HG02759 (cell line): ENCODE data around the gene PLA1A.

Experiments used
- ATAC-seq: cut with Tn5 transposase; IDR thresholded peaks from one replicate; pipeline ENCODE4 v1.9.1; 2021; ENCODE audit warnings: mild to moderate bottlenecking, moderate library complexity; ENCODE audit not compliant: unreplicated experiment

The PLA1A gene

GRCh38 chr3:119604878-119605277 is 7.2 kb downstream of the PLA1A start:
- ATAC-seq: no peak

DNA sequence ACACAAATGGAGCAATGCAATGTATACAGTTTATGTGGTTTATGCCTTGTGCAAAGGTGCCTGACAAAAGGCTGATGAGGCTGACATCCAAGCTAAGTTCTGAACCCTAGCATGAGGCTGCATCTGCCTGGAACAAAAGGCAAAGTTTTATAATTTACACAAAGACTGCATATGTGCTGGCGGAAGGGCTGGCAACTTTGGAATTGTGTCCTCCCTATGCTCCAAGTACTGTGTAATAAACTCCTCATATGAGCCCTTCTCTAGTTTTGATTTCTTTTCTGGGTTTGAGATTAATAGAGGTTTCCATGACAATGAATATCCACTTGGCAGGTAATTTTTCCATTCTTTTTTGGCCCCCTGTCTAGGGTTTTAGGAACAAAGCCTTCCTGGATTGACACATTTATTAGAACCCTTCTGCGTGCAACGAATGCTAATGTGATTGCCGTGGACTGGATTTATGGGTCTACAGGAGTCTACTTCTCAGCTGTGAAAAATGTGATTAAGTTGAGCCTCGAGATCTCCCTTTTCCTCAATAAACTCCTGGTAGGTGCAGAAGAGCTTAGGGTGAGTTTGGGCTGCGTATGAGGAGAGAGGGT is 10.8 kb downstream of the PLA1A start:
- ATAC-seq: no peak

DNA sequence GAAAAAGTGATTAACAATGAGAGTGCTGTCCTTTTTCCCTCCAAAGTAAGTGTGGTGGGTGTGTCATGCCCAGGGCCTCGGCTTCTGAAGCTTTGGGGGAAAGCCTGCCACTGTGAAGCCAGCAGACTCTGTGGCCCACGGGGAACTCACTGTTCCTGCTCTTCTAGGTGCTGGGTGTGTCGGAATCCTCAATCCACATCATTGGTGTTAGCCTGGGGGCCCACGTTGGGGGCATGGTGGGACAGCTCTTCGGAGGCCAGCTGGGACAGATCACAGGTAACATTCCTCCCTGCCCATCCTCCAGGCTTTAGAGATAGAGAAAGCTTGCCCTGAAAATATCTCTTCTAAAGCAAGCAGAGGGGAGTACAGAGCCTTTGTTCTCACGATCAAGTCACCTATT is 11.6 kb downstream of the PLA1A start:
- no peak for ATAC-seq

GRCh38 chr3:119611664-119612063 is 14.0 kb downstream of the PLA1A start:
- ATAC-seq: no peak

- no peak for ATAC-seq
Measured at GRCh38 chr3:119613201-119613600, 15.5 kb downstream of the PLA1A start.

GRCh38 chr3:119613872-119614271 is 16.2 kb downstream of the PLA1A start:
- no peak for ATAC-seq

DNA sequence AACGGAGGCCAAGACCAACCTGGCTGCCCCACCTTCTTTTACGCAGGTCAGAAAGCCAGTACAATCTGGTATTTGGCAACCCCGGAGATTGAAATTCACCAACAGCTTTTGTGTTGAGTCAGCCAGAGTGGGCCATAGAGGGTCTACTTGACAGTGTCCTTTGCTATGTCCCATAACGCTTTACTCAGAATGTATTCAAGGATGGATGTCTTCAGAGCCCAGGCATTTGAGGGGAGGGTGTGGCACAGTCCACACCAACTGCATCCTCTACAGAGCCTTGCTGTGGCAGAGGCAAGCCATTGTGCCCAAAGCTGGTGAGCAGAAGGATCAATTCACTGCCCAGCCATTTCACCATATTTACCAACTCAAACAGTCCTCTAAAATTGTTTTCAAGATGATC is 18.4 kb downstream of the PLA1A start:
- no peak for ATAC-seq

- no peak for ATAC-seq
Measured at GRCh38 chr3:119619094-119619493, 21.4 kb downstream of the PLA1A start.

GRCh38 chr3:119620899-119621298 is 23.2 kb downstream of the PLA1A start:
- ATAC-seq: no peak

GRCh38 chr3:119624002-119624720 is 26.5 kb downstream of the PLA1A start:
- no peak for ATAC-seq

- ATAC-seq: no peak
Measured at GRCh38 chr3:119625451-119626153, 27.9 kb downstream of the PLA1A start.

GRCh38 chr3:119626196-119626595 is 28.5 kb downstream of the PLA1A start:
- no peak for ATAC-seq

- ATAC-seq: peak; percentile 31
Measured at GRCh38 chr3:119627461-119627860, 29.8 kb downstream of the PLA1A start.

GRCh38 chr3:119628390-119628789 is 30.7 kb downstream of the PLA1A start:
- ATAC-seq: peak; percentile 79

GRCh38 chr3:119628816-119629445 is 31.2 kb downstream of the PLA1A start:
- ATAC-seq: peak; percentile 40

DNA sequence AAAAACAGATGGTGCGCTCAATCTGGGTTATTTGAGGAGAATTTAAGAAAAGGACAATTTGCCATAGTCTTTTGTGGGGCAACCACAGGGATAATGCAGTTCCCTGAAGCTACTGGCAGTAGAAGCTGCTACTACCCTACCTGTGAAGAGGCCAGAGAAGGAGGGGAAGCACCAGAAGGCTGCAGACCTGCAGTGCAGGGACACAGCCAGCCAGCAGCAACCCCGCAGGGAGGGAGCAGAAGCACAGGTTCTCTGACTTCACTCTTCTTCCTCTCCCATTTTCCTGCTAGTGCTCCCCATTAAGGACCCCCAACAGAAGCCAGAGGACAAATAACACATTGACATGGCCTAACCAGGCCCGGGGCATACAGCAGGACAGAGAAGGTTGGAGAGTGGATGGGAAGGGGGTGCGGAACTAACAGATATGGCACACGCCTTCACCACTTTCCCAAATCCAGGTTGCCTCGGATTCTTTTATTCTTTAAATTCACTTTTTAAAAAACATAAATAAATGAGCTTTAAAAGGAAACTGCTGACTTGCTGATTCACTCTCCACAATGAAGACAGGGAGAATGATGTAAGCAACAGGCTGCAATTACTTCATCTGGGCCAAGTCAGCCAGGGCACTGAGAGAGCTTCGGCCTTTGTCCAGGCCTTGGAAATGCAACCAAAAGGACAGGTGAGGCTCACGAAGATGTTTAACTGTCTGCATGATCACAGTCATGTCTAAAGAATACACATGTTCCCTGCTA is 32.6 kb downstream of the PLA1A start:
- no peak for ATAC-seq

DNA sequence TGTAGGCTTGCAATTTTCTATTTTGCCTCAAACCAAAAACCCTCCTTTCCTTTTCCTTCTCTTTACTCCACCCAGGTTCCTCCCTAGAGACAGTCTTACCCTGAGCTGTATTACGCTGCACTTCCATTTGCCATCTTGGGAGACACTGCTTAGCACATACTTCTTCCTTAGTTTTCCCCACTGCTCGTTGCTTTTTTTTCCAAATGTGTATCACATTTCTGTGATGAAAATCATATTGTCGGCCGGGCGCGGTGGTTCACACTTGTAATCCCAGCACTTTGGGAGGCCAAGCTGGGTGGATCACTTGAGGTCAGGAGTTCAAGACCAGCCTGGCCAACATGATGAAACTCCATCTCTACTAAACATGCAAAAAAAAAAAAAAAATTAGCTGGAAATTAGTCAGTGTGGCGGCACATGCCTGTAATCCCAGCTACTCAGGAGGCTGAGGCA is 33.2 kb downstream of the PLA1A start:
- ATAC-seq: no peak

DNA sequence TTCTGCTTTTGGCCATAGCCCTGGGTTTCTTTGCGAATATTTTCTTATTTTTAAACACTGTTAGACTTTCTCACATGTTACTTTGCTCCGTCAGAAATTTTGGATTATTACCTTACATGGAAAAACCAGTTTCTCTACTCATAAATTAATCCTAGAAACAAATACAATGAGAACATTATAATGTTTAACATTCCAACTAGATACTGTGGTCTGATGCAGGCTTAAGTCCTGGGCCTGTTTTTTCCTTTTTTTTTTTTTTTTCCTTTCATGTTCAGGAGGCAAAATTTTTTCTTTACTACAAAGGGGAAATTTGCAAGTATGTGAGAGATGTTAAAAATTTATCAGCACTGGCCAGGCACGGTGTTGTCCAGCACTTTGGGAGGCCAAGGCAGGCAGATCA is 33.8 kb downstream of the PLA1A start:
- ATAC-seq: no peak

GRCh38 chr3:119632216-119632615 is 34.5 kb downstream of the PLA1A start:
- ATAC-seq: no peak

- no peak for ATAC-seq
Measured at GRCh38 chr3:119632829-119633228, 35.1 kb downstream of the PLA1A start.

DNA sequence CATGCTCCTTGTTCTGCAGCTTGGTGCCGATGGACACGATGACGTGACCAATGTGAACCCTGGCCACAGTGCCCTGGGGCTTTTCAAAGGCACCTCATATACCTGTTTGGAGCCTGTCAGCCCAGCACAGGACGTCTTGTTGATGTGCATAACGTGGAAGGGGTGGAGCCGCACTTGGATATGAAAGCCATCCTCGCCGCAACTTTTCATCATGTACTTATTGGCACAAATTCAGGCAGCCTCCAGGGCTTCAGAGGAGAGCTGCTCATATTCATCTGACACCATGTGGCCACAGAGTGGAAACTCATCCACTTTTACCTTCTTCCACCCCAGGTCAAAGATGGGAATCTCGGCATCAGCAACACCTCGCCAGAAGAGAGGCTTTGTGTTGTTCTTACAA is 38.0 kb downstream of the PLA1A start:
- no peak for ATAC-seq
